ENCODE results near the gene PNMA1. TPM values are rescaled to one million over a fixed set of nuclear protein-coding genes. Genes with fewer than 3 reads are reported as not detected.

PNMA1 gene
- total and polyA plus RNA-seq, 5 donors = 18.0 to 36.3 (median 27.7) TPM

DNA sequence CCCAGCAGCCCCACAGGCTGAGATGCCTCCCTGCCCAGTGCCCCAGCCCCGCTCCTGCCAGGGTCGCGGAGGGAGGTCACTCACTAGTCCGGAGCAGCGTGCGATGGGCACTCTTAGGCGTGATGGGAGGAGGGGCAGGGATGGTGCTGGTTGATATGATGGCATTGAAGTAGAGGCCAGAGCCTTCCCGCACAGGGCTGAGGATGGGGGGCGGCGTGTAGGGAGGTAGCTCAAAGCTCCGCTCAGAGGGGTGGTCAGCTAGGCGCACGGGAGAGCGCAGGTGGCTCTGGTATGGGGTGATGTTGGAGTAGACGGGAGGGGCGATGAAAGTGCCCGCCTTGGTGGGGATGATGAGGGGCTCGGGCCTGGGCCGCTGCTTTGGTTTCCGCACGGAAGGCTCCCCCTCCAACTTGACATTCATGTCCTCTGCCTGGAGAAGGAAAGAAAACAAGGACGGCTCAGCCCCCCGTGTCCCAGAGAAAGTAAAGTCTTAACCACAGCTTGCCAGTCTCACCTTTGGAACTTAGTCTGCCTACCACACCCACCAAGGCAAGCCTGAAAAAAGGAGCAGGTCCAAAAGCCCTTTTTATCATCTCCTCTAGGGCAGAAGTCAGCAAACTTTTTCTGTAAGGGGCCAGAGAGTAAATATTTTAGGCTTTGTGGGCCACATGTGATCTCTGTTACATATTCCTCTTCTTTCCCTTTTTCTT is 15.5 kb upstream of the PNMA1 start:
- 91% methylated on average over 23 of the region's 23 CpGs for WGBS
- Histone ChIP-seq H3K4me3 (ENCODE audit: low read length) (no peak overlapping the region), H3K9me3 (ENCODE audit: control insufficient read depth, low read length) (no peaks in the 10 kb centered on the region), H3K27ac (ENCODE audit: low read length) (no peak overlapping the region), H3K4me1 (ENCODE audit: control insufficient read depth, insufficient read depth, low read length) (peaks cover 4% of the 10 kb centered on the region), H3K27me3 (ENCODE audit: control insufficient read depth, insufficient read depth) (no peaks in the 10 kb centered on the region)
- ATAC-seq = no peak
- DNase-seq = peak in 2 of 3 donors; percentile 20 to 44
- intact Hi-C loops (cut with DNase I) = loop anchor here (2.0 to 10.0 kb wide), 5 partner anchors 55 to 135 kb away; no protein-coding TSS in a partner anchor

GRCh38 chr14:73728717-73729330 is 14.6 kb upstream of the PNMA1 start:
- H3K27ac ChIP-seq (ENCODE audit: low read length) = peak overlapping the region; percentile 2
- DNase-seq (peak; percentile 87 to 94 (median 92)), ATAC-seq (peak; percentile 68 to 71)
- 14% methylated on average over 6 of the region's 6 CpGs for WGBS
- no peak overlapping the region for H3K4me3 ChIP-seq (ENCODE audit: low read length)
- intact Hi-C loops (cut with DNase I) = loop anchor here (5.0 to 10.0 kb wide), 4 partner anchors 56 to 136 kb away; no protein-coding TSS in a partner anchor
- H3K27me3 ChIP-seq (ENCODE audit: control insufficient read depth, insufficient read depth) = no peaks in the 10 kb centered on the region
- no peaks in the 10 kb centered on the region for H3K9me3 ChIP-seq (ENCODE audit: control insufficient read depth, low read length)
- peaks cover 5% of the 10 kb centered on the region for H3K4me1 ChIP-seq (ENCODE audit: control insufficient read depth, insufficient read depth, low read length)

DNA sequence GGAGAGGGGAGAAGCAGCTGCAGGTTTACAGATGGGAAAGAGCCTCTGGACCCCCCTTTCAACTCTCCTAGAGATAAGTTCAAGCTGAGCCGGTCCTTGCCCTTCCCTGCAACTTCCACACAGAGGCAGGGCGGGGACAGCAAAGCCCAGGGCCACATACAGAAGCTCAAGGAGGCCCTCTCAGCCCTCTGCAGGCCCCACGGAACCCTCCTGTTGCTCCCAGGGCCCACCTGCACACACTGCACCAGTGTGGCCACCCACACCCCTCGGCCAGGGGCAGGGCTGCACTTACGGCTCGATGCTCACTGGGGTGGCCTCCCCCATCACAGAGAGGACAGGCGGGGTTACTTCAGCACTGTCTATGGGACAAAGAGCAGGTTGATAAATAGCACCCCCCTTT is 13.0 kb upstream of the PNMA1 start:
- ATAC-seq = no peak
- H3K27ac ChIP-seq (ENCODE audit: low read length) = no peak overlapping the region
- intact Hi-C loops (cut with DNase I) = loop anchor here (5.0 to 10.0 kb wide), 4 partner anchors 58 to 138 kb away; no protein-coding TSS in a partner anchor
- no peak for DNase-seq
- no peaks in the 10 kb centered on the region for H3K9me3 ChIP-seq (ENCODE audit: control insufficient read depth, low read length)
- WGBS = 91% methylated on average over 7 of the region's 7 CpGs
- peaks cover 5% of the 10 kb centered on the region for H3K4me1 ChIP-seq (ENCODE audit: control insufficient read depth, insufficient read depth, low read length)
- H3K27me3 ChIP-seq (ENCODE audit: control insufficient read depth, insufficient read depth) = no peaks in the 10 kb centered on the region
- H3K4me3 ChIP-seq (ENCODE audit: low read length) = no peak overlapping the region

DNA sequence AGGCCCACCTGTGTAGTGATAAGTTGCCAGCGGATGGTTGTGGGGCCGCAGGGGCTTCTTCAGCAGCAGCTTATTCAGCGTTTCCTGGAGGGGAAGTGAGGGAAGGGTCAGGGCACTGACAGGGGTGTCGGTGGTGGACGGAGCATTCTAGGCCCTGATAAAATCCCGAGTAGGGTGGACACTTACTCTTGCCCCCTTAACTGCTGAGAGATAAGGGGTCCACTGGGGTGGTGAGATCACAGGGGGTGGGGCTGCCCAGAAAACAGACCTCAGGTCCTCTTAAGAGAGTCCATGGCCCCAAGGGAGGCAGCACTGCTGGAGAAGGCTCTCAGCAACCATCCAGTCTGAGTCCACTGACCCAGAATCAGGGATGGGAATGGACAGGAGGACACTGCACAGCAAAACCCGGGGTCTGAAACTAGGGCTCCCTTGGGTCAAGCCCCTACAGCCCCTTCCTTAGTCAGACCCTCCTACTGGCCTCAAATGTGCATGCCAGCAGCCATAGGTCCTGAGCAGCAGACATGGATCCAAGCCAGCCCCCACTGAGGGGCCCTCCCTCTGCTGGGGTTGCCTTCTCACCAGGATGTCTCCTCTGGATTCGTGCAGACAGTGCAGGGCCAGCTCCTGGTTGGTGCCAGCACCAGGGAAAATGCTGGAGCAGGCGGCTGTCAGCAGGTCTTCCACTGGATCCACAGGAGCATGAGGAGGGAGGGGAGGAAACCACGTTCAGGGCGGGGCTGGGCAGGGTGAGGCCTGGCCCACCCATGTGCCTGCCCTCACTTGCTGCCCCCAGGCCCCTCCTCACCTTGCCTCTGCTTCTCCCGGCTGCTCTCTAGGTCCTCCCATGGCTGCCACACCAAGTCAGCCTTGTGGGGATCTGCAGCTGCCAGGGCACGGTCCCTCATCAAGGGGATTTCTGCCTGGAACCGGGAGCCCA is 12.1 kb upstream of the PNMA1 start:
- Histone ChIP-seq H3K27ac (ENCODE audit: low read length) (peak overlapping the region; percentile 37), H3K27me3 (ENCODE audit: control insufficient read depth, insufficient read depth) (no peaks in the 10 kb centered on the region), H3K4me1 (ENCODE audit: control insufficient read depth, insufficient read depth, low read length) (peaks cover 5% of the 10 kb centered on the region), H3K4me3 (ENCODE audit: low read length) (no peak overlapping the region), H3K9me3 (ENCODE audit: control insufficient read depth, low read length) (no peaks in the 10 kb centered on the region)
- DNase-seq = peak; percentile 30 to 69 (median 63)
- no peak for ATAC-seq
- 41% methylated on average over 14 of the region's 14 CpGs for WGBS
- intact Hi-C loops (cut with DNase I) = loop anchor here (5.0 to 10.0 kb wide), 4 partner anchors 59 to 139 kb away; no protein-coding TSS in a partner anchor

GRCh38 chr14:73725116-73726024 is 11.2 kb upstream of the PNMA1 start:
- ATAC-seq = no peak
- intact Hi-C loops (cut with DNase I) = loop anchor here (5.0 to 10.0 kb wide), 4 partner anchors 59 to 139 kb away; no protein-coding TSS in a partner anchor
- H3K4me3 ChIP-seq (ENCODE audit: low read length) = no peak overlapping the region
- WGBS = 62% methylated on average over 8 of the region's 8 CpGs
- H3K9me3 ChIP-seq (ENCODE audit: control insufficient read depth, low read length) = no peaks in the 10 kb centered on the region
- H3K4me1 ChIP-seq (ENCODE audit: control insufficient read depth, insufficient read depth, low read length) = peaks cover 5% of the 10 kb centered on the region
- H3K27ac ChIP-seq (ENCODE audit: low read length) = peak overlapping the region; percentile 37
- peak; percentile 53 to 67 (median 58) for DNase-seq
- H3K27me3 ChIP-seq (ENCODE audit: control insufficient read depth, insufficient read depth) = no peaks in the 10 kb centered on the region

DNA sequence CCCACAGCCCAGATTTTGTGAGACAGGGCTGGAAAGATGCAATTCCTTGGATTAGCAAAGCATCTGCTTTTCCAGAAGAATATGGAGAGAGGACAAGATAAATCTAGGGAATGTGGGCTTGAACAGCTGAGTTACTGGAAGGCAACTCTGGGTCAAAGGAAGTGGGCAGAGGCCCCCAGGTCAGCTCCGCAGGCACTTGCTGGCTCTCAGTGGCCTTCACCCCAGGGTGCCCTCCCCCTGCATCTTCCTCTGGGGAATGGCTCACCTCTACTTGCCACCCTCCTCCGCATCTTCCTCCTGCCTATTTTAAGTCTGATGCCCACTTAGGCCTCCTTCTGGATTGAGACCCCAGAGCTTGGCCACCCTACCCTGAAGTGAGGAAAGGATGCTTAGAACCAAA is 10.5 kb upstream of the PNMA1 start:
- peaks cover 5% of the 10 kb centered on the region for H3K4me1 ChIP-seq (ENCODE audit: control insufficient read depth, insufficient read depth, low read length)

DNA sequence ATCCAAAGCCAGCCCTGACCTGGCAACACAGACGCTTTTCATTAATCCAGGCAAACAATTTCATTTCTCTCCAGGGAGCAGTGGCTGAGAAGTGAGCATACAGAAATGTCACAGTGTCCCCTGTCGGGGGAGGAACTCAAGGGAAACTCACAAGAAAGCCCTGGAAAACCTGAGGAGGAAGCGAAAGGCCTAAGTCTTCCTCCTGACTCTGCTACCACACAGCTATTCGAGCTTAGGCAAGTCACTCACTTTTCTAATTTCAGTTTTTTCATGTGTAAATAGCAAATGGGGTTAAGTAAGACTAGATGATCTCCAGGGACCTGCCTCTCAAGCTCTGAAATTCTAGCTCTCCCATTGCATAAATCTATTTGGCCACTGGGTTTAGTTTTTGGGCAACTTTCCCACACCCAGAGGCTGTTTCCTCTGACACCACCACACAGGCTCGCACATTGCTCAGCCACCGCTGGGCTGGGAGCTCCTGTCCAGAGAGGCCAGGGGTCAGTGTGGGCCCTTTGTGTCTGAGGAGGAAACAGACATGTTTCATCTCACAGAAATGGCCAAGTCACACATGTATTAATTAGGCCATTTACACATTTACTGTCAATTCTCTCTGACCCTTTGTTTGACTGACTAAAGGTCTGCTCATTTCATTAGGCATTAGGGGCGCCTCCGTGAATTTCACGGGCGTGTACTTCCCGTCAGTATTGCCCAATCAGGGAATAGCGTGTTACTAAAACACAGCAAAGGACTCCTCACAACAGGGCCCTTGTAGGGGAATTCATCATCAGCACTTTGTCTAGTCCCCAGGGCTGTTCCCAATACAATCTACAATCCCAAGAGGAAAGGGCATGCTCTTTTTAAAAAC is 9.8 kb upstream of the PNMA1 start:
- peak overlapping the region; percentile 92 for H3K27ac ChIP-seq (ENCODE audit: low read length)
- intact Hi-C loops (cut with DNase I) = loop anchor here in 1 of 4 donors (10.0 kb wide), 2 partner anchors 61 to 141 kb away; no protein-coding TSS in a partner anchor
- DNase-seq (peak; percentile 87 to 90 (median 89)), ATAC-seq (peak; percentile 83 to 84)
- H3K9me3 ChIP-seq (ENCODE audit: control insufficient read depth, low read length) = no peaks in the 10 kb centered on the region
- H3K27me3 ChIP-seq (ENCODE audit: control insufficient read depth, insufficient read depth) = no peaks in the 10 kb centered on the region
- WGBS = 30% methylated on average over 12 of the region's 12 CpGs
- H3K4me1 ChIP-seq (ENCODE audit: control insufficient read depth, insufficient read depth, low read length) = peaks cover 5% of the 10 kb centered on the region
- no peak overlapping the region for H3K4me3 ChIP-seq (ENCODE audit: low read length)

More for the DNA sequence above, 10.5 kb upstream of the PNMA1 start:
- Histone ChIP-seq H3K27me3 (ENCODE audit: control insufficient read depth, insufficient read depth) (no peaks in the 10 kb centered on the region), H3K9me3 (ENCODE audit: control insufficient read depth, low read length) (no peaks in the 10 kb centered on the region), H3K4me3 (ENCODE audit: low read length) (no peak overlapping the region), H3K27ac (ENCODE audit: low read length) (peak overlapping the region; percentile 92)
- intact Hi-C loops (cut with DNase I) = loop anchor here (5.0 to 10.0 kb wide), 4 partner anchors 60 to 140 kb away; no protein-coding TSS in a partner anchor
- peak in 1 of 3 donors; percentile 28 for DNase-seq
- WGBS = 85% methylated on average over 2 of the region's 2 CpGs
- ATAC-seq = no peak

DNA sequence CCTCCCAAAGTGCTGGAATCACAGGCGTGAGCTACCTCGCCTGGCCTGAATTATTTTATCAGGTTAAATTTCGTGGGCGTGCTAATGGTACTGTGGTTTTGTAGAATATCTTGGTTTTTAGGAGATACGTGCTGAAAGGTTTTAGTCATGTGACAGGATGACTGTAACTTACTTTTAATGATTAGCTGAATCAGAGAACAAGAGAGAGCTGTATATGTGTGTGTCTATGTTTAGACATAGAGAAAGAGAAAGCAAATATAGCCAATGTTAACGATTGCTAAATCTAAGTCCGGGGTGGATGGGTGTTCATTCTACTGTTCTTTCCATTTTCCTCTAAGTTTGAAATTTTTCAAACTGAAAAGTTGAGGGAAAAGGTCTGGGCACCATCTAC is 9.2 kb upstream of the PNMA1 start:
- H3K27me3 ChIP-seq (ENCODE audit: control insufficient read depth, insufficient read depth) = no peaks in the 10 kb centered on the region
- H3K9me3 ChIP-seq (ENCODE audit: control insufficient read depth, low read length) = no peaks in the 10 kb centered on the region
- intact Hi-C loops (cut with DNase I) = loop anchor here in 1 of 4 donors (10.0 kb wide), 2 partner anchors 61 to 141 kb away; no protein-coding TSS in a partner anchor
- H3K4me3 ChIP-seq (ENCODE audit: low read length) = no peak overlapping the region
- H3K4me1 ChIP-seq (ENCODE audit: control insufficient read depth, insufficient read depth, low read length) = peaks cover 3% of the 10 kb centered on the region
- no peak for ATAC-seq
- no peak for DNase-seq
- H3K27ac ChIP-seq (ENCODE audit: low read length) = peak overlapping the region; percentile 92
- WGBS = 61% methylated on average over 7 of the region's 7 CpGs

DNA sequence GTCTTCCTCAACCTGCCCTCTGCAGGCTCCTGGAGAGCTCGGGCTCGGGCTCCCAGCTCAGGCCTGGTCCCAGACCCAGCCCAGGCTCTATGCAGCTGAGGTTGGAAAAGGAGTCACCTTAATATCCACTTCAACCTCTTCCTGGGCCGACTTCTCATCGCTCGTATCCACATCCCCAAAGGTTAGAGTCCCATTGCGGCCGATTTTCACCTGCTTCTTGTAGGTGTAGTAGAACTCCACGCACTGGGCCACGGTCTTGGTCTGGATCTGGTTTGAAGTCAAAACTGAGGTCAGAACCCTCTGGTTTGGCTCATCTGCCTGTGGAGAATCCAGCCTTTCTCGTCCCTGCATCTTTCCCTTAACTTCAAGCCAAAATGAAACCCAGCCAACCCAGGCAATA is 8.4 kb upstream of the PNMA1 start:
- no peaks in the 10 kb centered on the region for H3K9me3 ChIP-seq (ENCODE audit: control insufficient read depth, low read length)
- no peaks in the 10 kb centered on the region for H3K27me3 ChIP-seq (ENCODE audit: control insufficient read depth, insufficient read depth)
- ATAC-seq (no peak), DNase-seq (peak in 1 of 3 donors; percentile 46)
- no peak overlapping the region for H3K27ac ChIP-seq (ENCODE audit: low read length)
- H3K4me1 ChIP-seq (ENCODE audit: control insufficient read depth, insufficient read depth, low read length) = peaks cover 3% of the 10 kb centered on the region
- intact Hi-C loops (cut with DNase I) = loop anchor here in 1 of 4 donors (10.0 kb wide), 2 partner anchors 62 to 142 kb away; no protein-coding TSS in a partner anchor
- H3K4me3 ChIP-seq (ENCODE audit: low read length) = no peak overlapping the region
- 87% methylated on average over 10 of the region's 10 CpGs for WGBS

All from right cardiac atrium (tissue), 5 donors.